GM06990 (cell line): ENCODE data around the gene RPS19.

ENCODE experiments used
- DNase-seq: peaks from one replicate; pipeline ENCODE4 v3.0.0-alpha.2; 2011; ENCODE audit not compliant: insufficient read length; ENCODE audit errors: extremely low read depth
- H3K27me3 ChIP-seq: replicated peaks from 2 replicates; pipeline ENCODE4 v1.6.0; 2011; ENCODE audit warnings: low read length; ENCODE audit not compliant: control insufficient read depth, insufficient read depth
- H3K36me3 ChIP-seq: 2 replicates; pipeline ENCODE4 v1.5.1; 2011; ENCODE audit warnings: low read length; ENCODE audit not compliant: control insufficient read depth, insufficient read depth
- H3K4me3 ChIP-seq: replicated peaks from 2 replicates; pipeline ENCODE4 v1.5.1; 2011; ENCODE audit warnings: low read depth, mild to moderate bottlenecking, control low read depth, low read length
- CTCF ChIP-seq: IDR thresholded peaks from 2 replicates; pipeline ENCODE4 v1.5.1; 2011; ENCODE audit warnings: low read length, control low read depth, mild to moderate bottlenecking, inconsistent platforms; ENCODE audit not compliant: insufficient read depth, poor library complexity, severe bottlenecking

Gene RPS19

GRCh38 chr19:41906271-41906670 lies 46.2 kb downstream of the RPS19 start:
- Histone ChIP-seq H3K36me3 (peaks cover 52% of the 10 kb centered on the region), H3K27me3 (no peaks in the 10 kb centered on the region), H3K4me3 (no peak overlapping the region)
- no peak for TF ChIP-seq CTCF
- no peak for DNase-seq

GRCh38 chr19:41906916-41907680 lies 47.0 kb downstream of the RPS19 start:
- peaks cover 47% of the 10 kb centered on the region for H3K36me3 ChIP-seq

GRCh38 chr19:41907994-41908615 lies 48.0 kb downstream of the RPS19 start:
- peaks cover 36% of the 10 kb centered on the region for H3K36me3 ChIP-seq
- no peak for TF ChIP-seq CTCF
- H3K4me3 ChIP-seq, result no peak overlapping the region
- no peak for DNase-seq
- H3K27me3 ChIP-seq, result no peaks in the 10 kb centered on the region; the same call in 1 of the 2 replicates

More at GRCh38 chr19:41906916-41907680, 47.0 kb downstream of the RPS19 start:
- no peak for TF ChIP-seq CTCF
- no peak for DNase-seq
- Histone ChIP-seq H3K27me3 (no peaks in the 10 kb centered on the region), H3K4me3 (no peak overlapping the region)

GRCh38 chr19:41908724-41909464 lies 48.8 kb downstream of the RPS19 start:
- TF ChIP-seq CTCF, result no peak
- DNase-seq, result no peak
- Histone ChIP-seq H3K4me3 (no peak overlapping the region), H3K27me3 (peaks cover 2% of the 10 kb centered on the region), H3K36me3 (peaks cover 29% of the 10 kb centered on the region)

- no peak for TF ChIP-seq CTCF
- Histone ChIP-seq H3K27me3 (peaks cover 2% of the 10 kb centered on the region), H3K4me3 (no peak overlapping the region), H3K36me3 (peaks cover 22% of the 10 kb centered on the region)
- no peak for DNase-seq
Observed at GRCh38 chr19:41909706-41910105, 49.7 kb downstream of the RPS19 start.
